Aorta (tissue), 5 donors: ENCODE measurements around the gene PCED1B. TPM values are rescaled to one million over a fixed set of nuclear protein-coding genes. Genes with fewer than 3 reads are reported as not detected.

ENCODE experiments used
- ATAC-seq: fragments of 200-7000 bp; cut with Tn5 transposase; one replicate; pipeline ENCODE4 v1.9.1; 2022; ENCODE audit warnings: moderate library complexity; ENCODE audit not compliant: low FRiP score
- DNase-seq, 2 donors: peaks; one replicate each; pipeline ENCODE4 v3.0.0-alpha.2; 2020
- H3K27ac ChIP-seq, 2 donors: one replicate each; pipeline ENCODE4 v1.5.1; 2013; ENCODE audit warnings: low read length in 2 of 2, mild to moderate bottlenecking in 2 of 2, moderate library complexity in 2 of 2, control low read depth in 1 of 2, inconsistent platforms in 1 of 2, low read depth in 1 of 2
- H3K27me3 ChIP-seq, 2 donors: one replicate each; pipeline ENCODE4 v1.6.1; 2013; ENCODE audit warnings: control low read depth in 1 of 2, low read length in 1 of 2, mild to moderate bottlenecking in 1 of 2, moderate library complexity in 1 of 2; ENCODE audit not compliant: insufficient read depth in 2 of 2, control insufficient read depth in 1 of 2
- H3K36me3 ChIP-seq, 2 donors: one replicate each; pipeline ENCODE4 v1.6.1; 2013; ENCODE audit warnings: control low read depth in 1 of 2, low read length in 1 of 2, mild to moderate bottlenecking in 1 of 2; ENCODE audit not compliant: insufficient read depth in 2 of 2, control insufficient read depth in 1 of 2
- H3K4me1 ChIP-seq, 2 donors: one replicate each; pipeline ENCODE4 v1.6.1; 2013; ENCODE audit warnings: low read length in 2 of 2, control low read depth in 1 of 2, mild to moderate bottlenecking in 1 of 2, moderate library complexity in 1 of 2; ENCODE audit not compliant: insufficient read depth in 2 of 2, control insufficient read depth in 1 of 2
- H3K4me3 ChIP-seq, 2 donors: one replicate each; pipeline ENCODE4 v1.5.1; 2013; ENCODE audit warnings: low read length in 2 of 2, control low read depth in 1 of 2, mild to moderate bottlenecking in 1 of 2
- H3K9me3 ChIP-seq: one replicate; pipeline ENCODE4 v1.6.1; 2013; ENCODE audit warnings: mild to moderate bottlenecking, low read length; ENCODE audit not compliant: control insufficient read depth
- WGBS, 2 donors: extraction: QIAGEN DNeasy Blood & Tissue Kit; methylation state at CpG; one replicate each; pipeline ENCODE4 v1.1.7; 2013; 5-methylcytosine and 5-hydroxymethylcytosine counted together
- intact Hi-C, 2 donors: fragments of 100-400 bp; cut with DNase I; formaldehyde crosslinking; loops; one replicate each; pipeline versions ENCODE4 v1.14.2 to v1.15.0; 2022
- polyA plus RNA-seq, 2 donors: library from polyadenylated mRNA; stranded (reverse); fragments of 200-250 nt; gene quantifications; one replicate each; pipeline ENCODE4 v1.2.3, GENCODE V29; 2013
- total RNA-seq, 2 donors: library from RNA; stranded (reverse); fragmentation: NEBNext Ultra II Directional; extraction: Animal tissue kit (Norgen Biotek cat#: 25700); gene quantifications; one replicate each; pipeline ENCODE4 v1.2.1, GENCODE V29; 2021
- donor health status: healthy with polysubstance abuse.
- donor health status: Bipolar disorder and iron deficiency.
- donor health status: DM: no; HTN: no; CAD: no.
- donor health status: DM: no; HTN: no; CAD: no.
- donor health status: DM: yes; HTN: yes; CAD: no.

The PCED1B gene
- total and polyA plus RNA-seq, 4 donors, result 2.0 to 12.6 (median 11.6) TPM

DNA sequence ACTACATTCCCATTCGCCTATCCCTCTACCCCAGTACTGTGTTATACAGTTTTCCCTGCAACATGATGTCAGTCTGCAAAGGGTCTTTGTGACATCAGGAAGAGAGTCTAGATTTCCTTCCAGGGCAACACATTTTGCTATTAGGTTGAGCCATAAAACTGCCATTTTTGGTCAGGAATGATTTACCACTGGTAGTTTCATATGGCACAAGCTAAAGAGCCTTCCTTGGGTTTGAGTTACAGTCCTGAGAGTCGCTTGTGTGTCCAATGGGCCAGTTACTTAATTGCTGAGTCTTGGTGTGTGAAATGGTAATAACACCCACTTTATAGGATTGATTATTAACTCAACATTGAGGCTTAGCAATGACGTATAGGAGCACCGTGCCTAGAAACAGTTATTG is 23.0 kb downstream of the PCED1B start:
- intact Hi-C loops, result loop anchor here in 1 of 2 donors (2.0 to 5.0 kb wide), 2 partner anchors 16 to 35 kb away; no protein-coding TSS in a partner anchor
- ATAC-seq (no peak), DNase-seq (no peak)
- peaks cover 2 to 6% of the 10 kb centered on the region in 2 donors for H3K4me1 ChIP-seq
- peak overlapping the region; percentile 81 to 86 for H3K27ac ChIP-seq
- H3K27me3 ChIP-seq, result no peaks in the 10 kb centered on the region
- H3K36me3 ChIP-seq, result no peaks in the 10 kb centered on the region
- WGBS, 2 donors, result 93% methylated on average over 4 of the region's 4 CpGs
- H3K4me3 ChIP-seq, result no peak overlapping the region
- no peaks in the 10 kb centered on the region for H3K9me3 ChIP-seq

DNA sequence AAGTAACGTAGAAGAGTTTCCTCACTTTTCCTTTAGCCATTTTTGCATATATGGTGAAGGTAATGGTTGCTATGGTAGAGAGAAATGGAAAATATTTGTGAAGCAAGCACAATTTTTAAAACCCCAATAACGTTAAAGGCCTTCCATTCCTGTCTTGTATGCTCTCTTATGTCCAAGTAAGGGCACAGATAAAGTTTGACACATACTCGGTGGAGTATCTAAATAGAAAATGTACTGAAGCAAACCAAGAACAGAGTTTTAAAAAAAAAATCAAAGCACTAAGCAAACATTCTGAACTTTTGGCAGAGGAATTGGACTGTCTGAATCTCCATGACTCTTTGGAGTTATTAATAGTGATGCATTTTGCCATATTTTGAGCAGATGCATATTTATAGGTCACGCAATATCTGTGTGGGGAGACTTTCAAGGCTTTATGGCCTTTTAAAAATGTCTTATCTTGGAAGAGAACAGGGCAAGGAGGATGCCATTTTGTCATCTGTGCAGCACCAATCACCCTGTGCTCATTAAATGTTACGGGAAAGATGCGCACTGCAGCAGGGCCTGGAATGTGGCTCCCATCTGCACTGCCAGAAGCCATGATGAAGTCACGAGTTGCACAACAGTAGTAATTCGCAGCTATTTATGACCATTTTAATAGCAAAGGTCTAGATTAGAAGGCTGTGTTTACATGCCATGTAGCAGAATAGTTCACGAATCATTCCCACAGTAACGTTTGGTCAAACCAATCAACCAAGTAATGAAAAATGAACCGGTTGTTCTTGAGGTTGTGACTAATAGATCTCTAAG is 23.6 kb downstream of the PCED1B start:
- ATAC-seq (peak; percentile 75), DNase-seq (no peak)
- Histone ChIP-seq H3K27me3 (no peaks in the 10 kb centered on the region), H3K4me3 (no peak overlapping the region), H3K4me1 (peaks cover 0 to 4% of the 10 kb centered on the region in 2 donors), H3K27ac (peak overlapping the region; percentile 86 to 94), H3K9me3 (no peaks in the 10 kb centered on the region), H3K36me3 (no peaks in the 10 kb centered on the region)
- intact Hi-C loops, result loop anchor here in 1 of 2 donors (2.0 to 5.0 kb wide), 2 partner anchors 16 to 36 kb away; no protein-coding TSS in a partner anchor
- 14 to 17% methylated on average over 11 of the region's 11 CpGs for WGBS, 2 donors

DNA sequence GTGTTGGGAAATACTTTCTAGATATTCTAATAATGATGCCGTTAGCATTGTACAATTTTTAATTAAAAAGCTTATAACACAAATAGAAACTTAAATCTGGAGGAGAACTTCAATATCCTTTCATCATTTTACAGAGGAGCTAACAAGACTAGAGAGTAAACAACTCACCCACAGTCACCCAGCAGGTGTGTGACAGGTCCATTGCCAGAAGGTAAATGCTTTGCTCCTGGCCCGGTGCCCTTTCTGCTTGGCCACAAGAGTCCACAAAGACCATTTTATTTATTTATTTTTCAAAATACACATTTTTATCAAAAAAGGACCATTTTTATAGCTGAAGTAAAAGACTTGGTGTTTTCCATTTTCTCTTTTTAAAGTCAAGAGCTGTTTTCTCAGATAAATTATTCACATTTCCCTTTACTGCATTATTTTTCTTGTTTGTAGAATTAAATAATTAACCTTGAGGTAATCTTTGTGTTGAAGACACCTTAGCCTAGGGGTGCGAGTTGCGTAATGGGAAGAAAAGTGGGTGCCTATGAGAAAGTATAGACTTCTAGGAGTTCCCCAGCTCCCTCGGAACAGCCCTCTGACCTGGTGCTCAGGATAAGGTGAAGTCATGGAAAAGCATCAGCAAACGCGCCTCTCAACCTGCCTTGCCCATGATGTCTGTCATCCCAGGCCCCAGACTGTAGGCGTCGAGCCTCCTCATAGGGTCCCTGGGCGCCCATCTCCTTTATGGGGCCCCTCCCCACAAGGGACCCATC is 26.7 kb downstream of the PCED1B start:
- no peak for DNase-seq
- no peak overlapping the region for H3K4me3 ChIP-seq

DNA sequence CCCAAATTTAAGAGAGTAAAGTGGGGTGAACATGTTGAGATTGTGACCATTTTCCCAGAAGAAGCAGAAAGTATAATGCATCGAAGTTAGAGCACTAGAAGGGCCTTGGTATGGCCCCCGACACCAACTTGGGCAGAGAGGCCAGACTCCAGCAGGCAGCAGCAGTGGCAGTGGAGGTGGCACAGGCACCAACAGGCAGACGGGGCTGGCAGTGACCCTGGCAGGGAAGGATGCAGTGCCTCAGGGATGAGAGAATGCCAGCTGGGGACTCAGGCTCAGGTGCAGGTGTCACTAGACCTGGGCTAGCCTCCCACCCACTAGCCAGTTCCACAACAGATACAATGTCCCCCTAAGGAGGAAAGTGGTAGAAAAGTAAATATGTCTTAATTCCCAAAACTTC is 28.0 kb downstream of the PCED1B start:
- ATAC-seq, result no peak

More for the DNA sequence above, 26.7 kb downstream of the PCED1B start:
- 93 to 96% methylated on average over 10 of the region's 10 CpGs for WGBS, 2 donors
- Histone ChIP-seq H3K4me1 (no peaks in the 10 kb centered on the region), H3K36me3 (peaks cover 0 to 2% of the 10 kb centered on the region in 2 donors), H3K9me3 (no peaks in the 10 kb centered on the region), H3K27me3 (no peaks in the 10 kb centered on the region), H3K27ac (peak overlapping the region in 1 of 2 donors; percentile 9)
- no peak for ATAC-seq
- intact Hi-C loops, result no loop called here

DNA sequence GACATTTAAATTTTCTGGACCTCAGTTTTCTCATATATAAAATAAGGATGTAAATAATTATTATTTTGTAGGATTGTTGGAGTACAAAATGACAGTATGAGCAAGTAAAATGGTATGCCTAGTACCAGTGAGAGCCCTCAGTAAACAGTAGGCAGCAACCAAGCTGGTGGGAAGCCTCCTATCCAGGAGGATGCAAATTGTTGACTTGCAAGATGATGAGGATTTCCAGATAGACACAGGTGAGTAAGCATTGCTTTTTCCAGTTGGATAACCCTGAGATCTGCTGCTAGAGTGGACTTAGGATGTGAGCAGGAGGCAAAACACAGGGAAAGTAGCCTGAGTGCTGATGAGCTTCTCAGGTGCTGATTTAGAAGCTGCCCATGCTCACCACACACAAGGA is 28.5 kb downstream of the PCED1B start:
- no peak for DNase-seq
- Histone ChIP-seq H3K4me3 (no peak overlapping the region), H3K4me1 (no peaks in the 10 kb centered on the region), H3K9me3 (no peaks in the 10 kb centered on the region), H3K27ac (no peak overlapping the region), H3K36me3 (peaks cover 0 to 5% of the 10 kb centered on the region in 2 donors), H3K27me3 (no peaks in the 10 kb centered on the region)
- ATAC-seq, result no peak
- intact Hi-C loops, result no loop called here

More for the DNA sequence above, 28.0 kb downstream of the PCED1B start:
- Histone ChIP-seq H3K27ac (no peak overlapping the region), H3K4me3 (no peak overlapping the region), H3K36me3 (peaks cover 0 to 2% of the 10 kb centered on the region in 2 donors), H3K4me1 (no peaks in the 10 kb centered on the region), H3K9me3 (no peaks in the 10 kb centered on the region), H3K27me3 (no peaks in the 10 kb centered on the region)
- 91 to 92% methylated on average over 3 of the region's 3 CpGs for WGBS, 2 donors
- no peak for DNase-seq
- intact Hi-C loops, result no loop called here

DNA sequence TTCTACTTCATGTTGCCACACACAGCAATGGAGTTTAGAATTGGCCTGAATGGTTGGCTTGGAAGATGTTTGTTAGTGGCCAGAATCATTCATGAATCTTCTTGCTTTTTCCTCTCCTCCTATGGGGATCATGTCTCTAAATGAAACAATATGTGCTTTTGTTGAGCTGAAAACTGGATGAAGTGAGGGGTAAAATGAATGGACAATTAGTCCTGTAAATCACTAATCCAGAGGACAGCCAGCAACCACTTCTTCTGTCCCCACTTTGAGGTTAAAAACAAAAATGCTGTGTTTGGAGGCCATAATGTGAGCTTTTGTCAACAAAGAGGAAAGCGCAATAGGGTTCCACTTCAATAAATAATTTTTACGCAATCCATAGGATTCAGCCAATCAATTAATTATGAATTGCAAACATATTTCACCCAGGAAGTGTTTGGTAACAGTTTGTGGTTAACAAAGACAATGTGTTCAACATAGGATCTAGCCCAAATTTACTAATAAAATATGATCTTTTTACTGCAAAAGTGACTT is 30.7 kb downstream of the PCED1B start:
- intact Hi-C loops, result no loop called here
- H3K4me3 ChIP-seq, result no peak overlapping the region
- 98 to 100% methylated on average over 2 of the region's 2 CpGs for WGBS, 2 donors
- H3K27me3 ChIP-seq, result no peaks in the 10 kb centered on the region
- DNase-seq (no peak), ATAC-seq (no peak)
- no peak overlapping the region for H3K27ac ChIP-seq
- H3K36me3 ChIP-seq, result peaks cover 0 to 6% of the 10 kb centered on the region in 2 donors
- H3K4me1 ChIP-seq, result peaks cover 0 to 2% of the 10 kb centered on the region in 2 donors
- no peaks in the 10 kb centered on the region for H3K9me3 ChIP-seq

DNA sequence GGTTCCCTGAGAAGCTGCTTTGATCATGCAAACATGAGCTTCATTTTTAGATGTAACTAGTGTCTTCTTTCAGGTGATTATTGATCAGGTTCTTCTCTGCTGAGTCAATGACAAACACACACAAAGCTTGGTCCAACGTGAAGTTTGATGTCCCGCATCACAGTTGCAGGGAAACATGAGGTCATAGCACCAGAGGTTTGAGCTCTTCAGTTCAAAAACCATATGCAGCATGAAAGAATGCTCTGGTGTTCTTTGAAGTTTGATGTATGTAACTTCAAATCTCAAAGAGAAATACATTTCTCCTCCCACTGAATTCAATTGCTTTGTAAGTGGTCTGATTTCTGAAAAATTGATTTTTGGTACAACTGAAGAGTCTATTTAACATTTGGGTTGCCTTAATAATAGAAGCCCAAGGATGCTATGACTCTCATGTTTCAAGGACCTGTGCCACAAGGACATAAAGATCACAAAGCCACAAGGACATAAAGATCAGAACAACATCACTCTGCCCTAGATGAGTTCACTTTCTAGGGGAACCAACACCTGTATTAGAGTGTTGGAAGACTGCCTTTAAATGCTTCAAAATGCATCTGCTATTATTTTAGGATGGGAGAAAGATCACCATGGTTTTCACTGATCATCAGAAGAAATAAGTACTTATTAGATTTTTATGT is 31.4 kb downstream of the PCED1B start:
- H3K9me3 ChIP-seq, result no peaks in the 10 kb centered on the region
- no peaks in the 10 kb centered on the region for H3K27me3 ChIP-seq
- H3K4me1 ChIP-seq, result peaks cover 0 to 2% of the 10 kb centered on the region in 2 donors
- peaks cover 0 to 6% of the 10 kb centered on the region in 2 donors for H3K36me3 ChIP-seq
- H3K27ac ChIP-seq, result no peak overlapping the region
- intact Hi-C loops, result no loop called here
- H3K4me3 ChIP-seq, result no peak overlapping the region
- no peak for ATAC-seq
- 89 to 96% methylated on average over 2 of the region's 2 CpGs for WGBS, 2 donors
- DNase-seq, result no peak

DNA sequence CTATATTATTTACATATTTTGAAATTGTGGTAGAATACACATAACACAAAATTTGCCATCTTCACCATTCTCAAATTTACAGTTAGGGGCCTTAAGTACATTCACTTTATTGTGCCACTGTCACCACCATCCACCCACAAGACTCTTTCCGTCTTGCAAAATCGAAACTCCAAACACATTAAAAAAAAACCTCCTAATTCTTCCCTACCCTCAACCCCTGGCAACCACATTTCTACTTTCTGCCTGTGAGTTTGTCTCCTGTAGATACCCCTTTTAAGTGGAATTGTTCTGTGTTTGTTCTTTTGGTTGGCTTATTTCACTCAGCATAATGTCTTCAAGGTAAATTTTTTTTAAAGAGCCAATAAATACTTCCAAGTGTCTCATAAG is 32.0 kb downstream of the PCED1B start:
- Histone ChIP-seq H3K4me1 (peaks cover 0 to 2% of the 10 kb centered on the region in 2 donors), H3K4me3 (no peak overlapping the region), H3K36me3 (peaks cover 0 to 6% of the 10 kb centered on the region in 2 donors), H3K9me3 (no peaks in the 10 kb centered on the region), H3K27me3 (no peaks in the 10 kb centered on the region), H3K27ac (no peak overlapping the region)
- DNase-seq (no peak), ATAC-seq (no peak)
- intact Hi-C loops, result no loop called here
- 98% methylated on average over 2 of the region's 2 CpGs for WGBS, 2 donors
